Measurements from ENCODE around the gene MAFB. TPM values are rescaled to one million over a fixed set of nuclear protein-coding genes. Genes with fewer than 3 reads are reported as not detected.
A peak's percentile ranks its signal among the peaks of the same experiment; 100 is the strongest.

Gene MAFB
- total and polyA plus RNA-seq, 2 donors from 2014 or later, result 10.4 to 39.6 TPM

DNA sequence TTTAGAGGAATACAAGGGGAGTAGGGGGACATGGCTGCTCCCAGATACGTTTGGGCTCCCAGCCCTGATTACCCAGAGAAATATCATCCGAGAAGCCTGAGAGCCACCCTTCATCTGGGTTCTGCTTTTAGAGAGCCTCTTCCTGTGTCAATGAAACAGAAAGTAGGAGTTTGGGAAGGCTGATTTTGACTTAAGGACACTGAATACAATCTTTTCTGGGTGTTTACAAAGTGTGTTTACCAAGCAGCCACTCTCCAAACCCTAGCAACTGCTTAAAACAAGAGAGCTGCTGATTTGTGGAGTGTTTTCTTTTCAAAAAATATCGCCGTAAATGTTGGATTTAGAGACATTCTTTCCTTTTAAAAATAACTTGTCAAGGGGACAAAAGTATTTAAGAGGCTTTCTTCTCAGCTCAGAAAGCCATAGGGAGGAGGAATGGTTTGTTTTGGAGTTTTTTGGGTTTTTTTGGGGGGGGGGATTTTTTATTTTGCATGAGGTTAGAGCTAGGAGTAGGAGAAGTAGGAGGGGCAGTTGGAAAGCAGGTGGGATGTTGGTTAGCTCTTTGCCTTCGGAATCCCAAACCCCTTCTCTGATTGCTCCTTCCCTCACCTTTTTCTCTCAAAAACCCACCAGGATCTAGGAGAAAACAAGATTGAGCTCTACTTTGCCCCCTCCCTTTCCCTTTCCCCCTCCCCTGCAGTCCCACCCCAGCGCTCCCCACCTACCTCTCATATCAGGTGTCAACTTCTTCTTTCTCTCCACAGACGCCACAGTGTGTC is 12.4 kb downstream of the MAFB start:
- DNase-seq, result peak in 2 of 5 donors; percentile 21 to 77
- no peaks in the 10 kb centered on the region for H3K4me1 ChIP-seq (ENCODE audit: control insufficient read depth in 2 of 3, insufficient read depth in 2 of 3, low read depth in 1 of 3, low read length in 3 of 3)
- no peak overlapping the region for H3K4me3 ChIP-seq (ENCODE audit: low read length in 3 of 3)
- no peak overlapping the region for H3K9ac ChIP-seq (ENCODE audit: low read length in 3 of 3)
- TF ChIP-seq, protein P1, sequence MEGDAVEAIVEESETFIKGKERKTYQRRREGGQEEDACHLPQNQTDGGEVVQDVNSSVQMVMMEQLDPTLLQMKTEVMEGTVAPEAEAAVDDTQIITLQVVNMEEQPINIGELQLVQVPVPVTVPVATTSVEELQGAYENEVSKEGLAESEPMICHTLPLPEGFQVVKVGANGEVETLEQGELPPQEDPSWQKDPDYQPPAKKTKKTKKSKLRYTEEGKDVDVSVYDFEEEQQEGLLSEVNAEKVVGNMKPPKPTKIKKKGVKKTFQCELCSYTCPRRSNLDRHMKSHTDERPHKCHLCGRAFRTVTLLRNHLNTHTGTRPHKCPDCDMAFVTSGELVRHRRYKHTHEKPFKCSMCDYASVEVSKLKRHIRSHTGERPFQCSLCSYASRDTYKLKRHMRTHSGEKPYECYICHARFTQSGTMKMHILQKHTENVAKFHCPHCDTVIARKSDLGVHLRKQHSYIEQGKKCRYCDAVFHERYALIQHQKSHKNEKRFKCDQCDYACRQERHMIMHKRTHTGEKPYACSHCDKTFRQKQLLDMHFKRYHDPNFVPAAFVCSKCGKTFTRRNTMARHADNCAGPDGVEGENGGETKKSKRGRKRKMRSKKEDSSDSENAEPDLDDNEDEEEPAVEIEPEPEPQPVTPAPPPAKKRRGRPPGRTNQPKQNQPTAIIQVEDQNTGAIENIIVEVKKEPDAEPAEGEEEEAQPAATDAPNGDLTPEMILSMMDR (IDR thresholded peaks at IDR 0.05; ENCODE audit: borderline replicate concordance, extremely low read depth, insufficient read depth), result no peak
- H3K27ac ChIP-seq (ENCODE audit: low read depth in 2 of 2, low read length in 2 of 2), result no peak overlapping the region
- FAIRE-seq, result no peak
- no peaks in the 10 kb centered on the region for H3K36me3 ChIP-seq (ENCODE audit: control insufficient read depth in 2 of 3, insufficient read depth in 3 of 3, low read length in 3 of 3)
- H3K9me3 ChIP-seq (ENCODE audit: control insufficient read depth in 2 of 3, insufficient read depth in 1 of 3, low read length in 3 of 3), result no peaks in the 10 kb centered on the region
- intact Hi-C loops (cut with DNase I), result no loop called here
- H3K27me3 ChIP-seq (ENCODE audit: control insufficient read depth, insufficient read depth, low read length), result peaks cover 2% of the 10 kb centered on the region

DNA sequence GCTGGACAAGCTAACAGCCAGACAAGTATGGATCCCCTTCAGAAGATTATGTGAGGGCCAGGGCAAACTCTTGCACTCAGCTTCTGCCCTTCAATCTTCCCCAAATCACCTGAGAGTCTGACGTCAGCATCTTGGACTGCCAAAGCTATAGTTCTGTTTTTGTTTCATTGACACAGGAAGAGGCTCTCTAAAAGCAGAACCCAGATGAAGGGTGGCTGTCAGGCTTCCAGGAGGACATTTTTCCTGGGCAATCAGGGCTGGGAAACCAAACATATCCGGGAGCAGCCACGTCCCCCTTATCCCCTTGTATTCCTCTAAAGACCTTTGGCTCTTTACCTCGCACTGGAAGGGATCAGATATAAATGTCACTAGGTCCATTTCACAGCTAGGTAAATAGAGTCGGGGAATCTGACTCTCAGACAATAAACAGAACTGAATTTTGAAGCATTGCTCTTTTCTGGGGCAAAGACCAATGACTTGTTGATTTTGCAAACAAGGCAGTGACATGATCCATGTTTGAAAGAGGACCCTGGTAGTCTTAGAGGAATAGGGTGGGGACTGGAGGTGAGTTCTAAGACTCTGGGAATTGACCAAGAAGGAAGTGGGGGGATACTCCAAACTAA is 13.3 kb downstream of the MAFB start:
- TF ChIP-seq, protein P1 (IDR thresholded peaks at IDR 0.05; ENCODE audit: borderline replicate concordance, extremely low read depth, insufficient read depth), result no peak
- Histone ChIP-seq H3K27me3 (ENCODE audit: control insufficient read depth, insufficient read depth, low read length) (no peaks in the 10 kb centered on the region), H3K4me1 (ENCODE audit: control insufficient read depth in 2 of 3, insufficient read depth in 2 of 3, low read depth in 1 of 3, low read length in 3 of 3) (no peaks in the 10 kb centered on the region), H3K36me3 (ENCODE audit: control insufficient read depth in 2 of 3, insufficient read depth in 3 of 3, low read length in 3 of 3) (no peaks in the 10 kb centered on the region), H3K9me3 (ENCODE audit: control insufficient read depth in 2 of 3, insufficient read depth in 1 of 3, low read length in 3 of 3) (no peaks in the 10 kb centered on the region), H3K9ac (ENCODE audit: low read length in 3 of 3) (no peak overlapping the region), H3K4me3 (ENCODE audit: low read length in 3 of 3) (no peak overlapping the region), H3K27ac (ENCODE audit: low read depth in 2 of 2, low read length in 2 of 2) (no peak overlapping the region)
- DNase-seq, result no peak
- FAIRE-seq, result no peak
- intact Hi-C loops (cut with DNase I), result no loop called here

DNA sequence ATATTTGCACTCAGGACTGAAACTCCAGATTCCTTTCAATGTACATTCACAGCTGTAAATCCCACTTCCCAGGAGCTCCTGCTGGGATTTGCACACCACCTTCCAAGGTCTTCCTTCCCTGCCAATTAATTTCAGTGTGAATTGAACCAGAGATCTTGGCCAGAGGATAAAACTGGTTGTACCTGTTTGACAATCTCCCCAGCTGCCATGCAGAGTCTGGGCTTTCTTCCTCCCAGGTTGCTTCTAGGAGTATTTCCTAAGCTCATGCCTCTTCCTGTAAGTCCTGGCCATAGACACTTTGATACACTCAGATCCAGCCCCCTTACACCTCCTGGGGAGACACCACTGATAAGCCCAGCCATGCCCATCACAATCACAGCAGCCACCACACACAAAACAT is 15.6 kb downstream of the MAFB start:
- no peak overlapping the region for H3K9ac ChIP-seq (ENCODE audit: low read length in 3 of 3)
- H3K4me1 ChIP-seq (ENCODE audit: control insufficient read depth in 2 of 3, insufficient read depth in 2 of 3, low read depth in 1 of 3, low read length in 3 of 3), result no peaks in the 10 kb centered on the region
- no peaks in the 10 kb centered on the region for H3K9me3 ChIP-seq (ENCODE audit: control insufficient read depth in 2 of 3, insufficient read depth in 1 of 3, low read length in 3 of 3)
- H3K27me3 ChIP-seq (ENCODE audit: control insufficient read depth, insufficient read depth, low read length), result no peaks in the 10 kb centered on the region
- TF ChIP-seq, protein P1 (IDR thresholded peaks at IDR 0.05; ENCODE audit: borderline replicate concordance, extremely low read depth, insufficient read depth), result no peak
- no peak overlapping the region for H3K27ac ChIP-seq (ENCODE audit: low read depth in 2 of 2, low read length in 2 of 2)
- DNase-seq (peak in 4 of 5 donors; percentile 50 to 79 (median 66)), FAIRE-seq (no peak)
- H3K4me3 ChIP-seq (ENCODE audit: low read length in 3 of 3), result no peak overlapping the region
- intact Hi-C loops (cut with DNase I), result no loop called here
- H3K36me3 ChIP-seq (ENCODE audit: control insufficient read depth in 2 of 3, insufficient read depth in 3 of 3, low read length in 3 of 3), result no peaks in the 10 kb centered on the region

Data from kidney (tissue), 14 donors.